SK-MEL-5 (cell line): ENCODE results near the gene CCR1. TPM values are rescaled to one million over a fixed set of nuclear protein-coding genes. Genes with fewer than 3 reads are reported as not detected.
A peak's percentile ranks its signal among the peaks of the same experiment; 100 is the strongest.

Source experiments
- DNase-seq: peaks from one replicate; pipeline ENCODE4 v3.0.0-alpha.2; 2016; ENCODE audit warnings: low read depth, low spot score
- in situ Hi-C: cut with HindIII; loops from 2 replicates; pipeline ENCODE4 v1.10.0; 2016; ENCODE audit warnings: low sequenced_read_pairs, high pct_unique_total_duplicates, low pct_unique_long_range_greater_than_20kb
- polyA plus RNA-seq, 2 experiments: library from polyadenylated mRNA; depleted of rRNA; stranded (reverse); fragments of >200 nt; gene quantifications; 2 replicates each; pipeline ENCODE4 v1.2.3, GENCODE V29; 2015
- total RNA-seq: library from RNA; depleted of rRNA; stranded (reverse); fragments of >200 nt; shearing (Covaris generic); gene quantifications from 2 replicates; pipeline ENCODE4 v1.2.3, GENCODE V29; 2014; rRNA removed

The CCR1 gene
- 0.56 and 1.0 TPM in 2 replicates for total RNA-seq
- 1.8 and 2.1 TPM in 2 replicates for polyA plus RNA-seq (2015; cell fraction: cytosol; rRNA removed)
- polyA plus RNA-seq (2015; cell fraction: nucleus; rRNA removed) = 0.88 TPM in 1 of 2 replicates, not detected in the other

DNA sequence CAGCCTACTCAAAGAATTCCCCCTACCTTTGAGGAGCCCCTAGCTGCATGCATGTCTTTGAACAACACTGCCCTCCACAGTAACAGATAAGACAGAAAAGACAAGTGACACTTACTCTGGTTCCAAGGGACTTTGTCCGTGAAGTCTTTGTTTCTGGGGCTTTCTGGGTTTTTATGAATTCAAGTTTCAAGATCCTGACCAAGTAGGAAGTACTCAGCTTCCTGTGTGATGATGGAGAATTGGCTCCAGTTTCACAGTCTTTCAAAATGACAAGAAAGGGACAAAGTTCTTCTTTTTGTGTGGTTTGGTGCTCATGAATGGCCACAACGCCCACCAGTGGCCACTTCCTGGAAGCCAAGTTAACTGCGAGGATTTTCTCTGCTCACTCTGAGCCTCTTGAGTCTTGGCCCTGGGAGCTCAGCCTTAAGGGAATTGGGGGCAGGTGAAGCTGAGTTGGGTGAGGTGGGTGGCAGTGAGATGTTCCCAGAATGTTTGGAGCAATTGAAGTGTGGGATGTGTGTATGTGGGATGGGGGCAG, at the start of gene CCR1:
Gene CCR1, minus strand, starts transcription at position 147 of the 538 bp plus-strand sequence. CDS start 4,000 bp downstream, outside the sequence.
- DNase-seq = peak; percentile 76
- in situ Hi-C loops = no loop called here

DNA sequence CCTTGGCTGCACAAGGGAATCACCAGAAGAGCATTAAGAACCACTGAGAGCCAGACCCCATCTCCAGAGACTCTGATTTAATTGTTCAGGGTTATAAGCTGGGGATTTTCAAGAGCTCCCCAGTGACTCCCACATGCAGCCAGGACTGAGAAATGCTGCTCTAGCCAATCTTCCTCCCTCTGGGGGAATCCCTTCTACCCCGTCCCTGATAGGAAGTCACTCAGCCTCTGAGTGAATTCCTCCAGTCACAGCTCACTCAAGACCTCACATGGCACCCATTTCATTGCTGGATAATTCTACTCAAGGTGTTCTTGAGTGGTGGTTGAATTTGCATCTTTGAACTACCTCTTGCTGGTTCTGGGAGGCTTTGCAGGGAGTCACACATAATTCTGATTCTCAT, 44.9 kb upstream of the CCR1 start:
- no peak for DNase-seq
- in situ Hi-C loops = no loop called here

GRCh38 chr3:46245146-46245545, 37.0 kb upstream of the CCR1 start:
- no peak for DNase-seq
- in situ Hi-C loops = no loop called here

DNA sequence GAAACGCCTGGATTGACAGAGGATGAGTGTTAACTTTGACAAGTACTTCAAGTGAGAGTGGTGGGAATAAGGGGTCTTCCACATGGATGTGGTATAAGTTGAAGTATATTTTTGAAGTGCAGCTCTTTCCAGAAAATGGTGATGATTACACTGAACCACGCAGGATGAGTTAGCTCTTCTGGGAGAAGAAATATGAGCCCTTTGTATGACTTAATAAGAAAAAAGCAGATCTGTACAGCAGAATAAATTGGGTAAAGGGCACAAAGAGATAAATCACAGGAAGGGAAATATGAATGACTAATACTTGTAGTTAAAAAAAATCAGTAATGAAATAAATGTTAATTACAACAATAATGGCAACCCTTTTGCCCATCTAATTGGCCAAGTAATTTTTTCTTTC, 35.4 kb upstream of the CCR1 start:
- in situ Hi-C loops = no loop called here
- no peak for DNase-seq

DNA sequence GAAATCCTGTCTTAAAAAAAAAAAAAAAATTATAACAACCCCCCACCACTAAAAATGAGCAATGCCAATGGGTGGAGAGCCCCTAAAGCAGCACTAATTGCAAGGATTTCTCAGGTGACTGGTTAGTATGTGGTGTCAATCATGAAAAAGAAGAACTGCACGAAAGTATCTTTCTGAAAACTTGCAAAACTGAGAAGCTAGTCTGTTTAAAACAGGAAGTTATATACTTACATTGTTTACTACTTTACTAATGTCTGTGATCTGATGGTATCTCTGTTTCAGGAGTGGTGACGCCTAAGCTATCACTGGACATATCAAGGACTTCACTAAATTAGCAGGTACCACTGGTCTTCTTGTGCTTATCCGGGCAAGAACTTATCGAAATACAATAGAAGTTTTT, 34.0 kb upstream of the CCR1 start, which contains the start of gene CCR3:
Gene CCR3, plus strand, starts transcription at position 341 of the 400 bp plus-strand sequence. CDS start 22,699 bp downstream, outside the sequence.
- in situ Hi-C loops = no loop called here

DNA sequence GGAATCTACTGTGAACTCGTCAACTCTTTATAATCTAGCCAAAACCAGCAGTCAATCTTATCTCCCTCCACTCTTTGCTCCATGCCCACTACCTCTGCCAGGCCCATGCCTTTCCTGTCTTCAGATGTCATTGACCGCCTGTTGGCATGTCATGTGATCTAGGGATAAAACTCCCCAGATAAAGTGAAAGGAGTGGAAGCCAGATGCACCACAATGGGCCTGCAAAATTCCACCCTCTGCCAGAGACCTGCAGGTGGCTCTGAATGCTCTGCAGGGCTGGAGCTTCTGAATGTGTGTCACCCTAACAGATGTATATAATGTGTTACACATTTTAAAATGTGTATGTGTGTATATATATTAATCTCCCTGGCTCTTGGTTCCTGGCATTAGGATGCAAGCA, 31.8 kb upstream of the CCR1 start:
- no peak for DNase-seq
- in situ Hi-C loops = no loop called here

More for the DNA sequence above, 34.0 kb upstream of the CCR1 start, which contains the start of gene CCR3:
- DNase-seq = no peak

DNA sequence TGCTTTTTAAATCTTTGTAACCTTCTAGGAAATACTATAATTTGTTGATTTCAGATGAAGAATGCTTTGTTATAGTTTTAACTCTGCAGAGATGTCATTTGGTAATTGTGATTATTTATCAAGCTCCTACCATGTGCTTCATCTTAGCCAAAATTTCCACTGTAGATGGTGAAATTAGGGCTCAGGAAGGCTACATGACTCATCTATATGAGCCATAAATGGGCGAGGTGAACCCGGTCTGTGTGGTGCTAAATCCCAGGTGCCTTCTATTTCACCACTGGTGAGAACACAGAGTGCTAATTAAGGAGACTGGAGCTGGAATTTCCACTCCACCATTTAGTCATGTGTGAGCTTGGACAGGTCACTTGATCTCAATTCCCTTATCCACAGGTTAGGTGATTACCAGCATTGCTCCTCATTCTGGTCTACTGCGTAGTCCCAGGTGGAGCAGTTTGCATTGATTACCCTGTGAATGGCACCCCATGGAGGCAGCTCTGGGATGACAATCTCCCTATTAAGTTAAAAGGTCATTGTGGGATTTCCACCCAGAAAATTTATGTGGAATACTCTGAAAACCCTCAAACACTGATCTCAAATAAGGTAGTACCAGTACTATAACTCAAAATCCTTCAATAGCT, 31.3 kb upstream of the CCR1 start:
- no peak for DNase-seq
- in situ Hi-C loops = no loop called here

DNA sequence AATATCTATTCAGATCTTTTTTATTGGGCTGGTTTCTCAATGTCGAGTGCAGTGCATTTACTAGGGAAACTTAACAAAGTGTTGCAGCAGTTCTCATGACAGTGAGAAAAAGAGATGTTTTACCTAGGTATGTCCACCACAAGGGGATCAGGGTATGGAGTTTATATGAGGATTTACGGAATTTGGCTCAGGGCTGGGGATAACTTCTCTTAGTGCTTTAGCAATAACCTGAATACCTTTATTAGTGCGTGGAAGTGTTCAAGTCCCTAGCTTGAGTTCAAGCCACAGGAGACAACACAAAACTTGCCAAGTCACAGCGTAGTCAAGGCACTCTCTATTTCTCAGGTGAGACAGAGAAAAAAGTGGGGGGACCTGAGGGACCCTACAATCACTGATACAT, 30.3 kb upstream of the CCR1 start:
- no peak for DNase-seq
- in situ Hi-C loops = no loop called here

- in situ Hi-C loops = no loop called here
- no peak for DNase-seq
These were observed 28.4 kb upstream of the CCR1 start for GRCh38 chr3:46236294-46237054.

GRCh38 chr3:46235425-46235824, 27.3 kb upstream of the CCR1 start:
- DNase-seq = no peak
- in situ Hi-C loops = no loop called here

DNA sequence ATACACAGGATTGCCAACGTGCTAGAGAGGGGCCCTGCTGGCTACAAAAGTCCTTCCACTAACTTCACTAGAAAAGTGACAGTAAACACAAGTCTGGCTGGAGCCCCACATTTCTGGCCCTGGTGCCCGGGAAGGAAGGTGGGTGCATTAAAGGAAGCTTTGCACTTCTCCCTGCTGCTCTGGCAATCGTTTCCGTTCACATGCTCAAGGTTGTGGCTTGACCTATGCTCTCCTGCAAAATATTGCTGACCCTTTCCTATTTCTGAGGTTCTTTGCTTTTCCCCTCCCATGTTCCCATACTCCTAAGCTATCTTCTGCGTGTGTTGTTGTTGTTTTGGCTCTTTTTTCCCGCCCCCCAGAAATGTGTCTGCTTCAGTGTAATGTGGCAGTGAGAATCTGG, 25.1 kb upstream of the CCR1 start:
- in situ Hi-C loops = no loop called here

GRCh38 chr3:46231323-46231722, 23.2 kb upstream of the CCR1 start:
- DNase-seq = no peak
- in situ Hi-C loops = no loop called here

More for the DNA sequence above, 25.1 kb upstream of the CCR1 start:
- no peak for DNase-seq

DNA sequence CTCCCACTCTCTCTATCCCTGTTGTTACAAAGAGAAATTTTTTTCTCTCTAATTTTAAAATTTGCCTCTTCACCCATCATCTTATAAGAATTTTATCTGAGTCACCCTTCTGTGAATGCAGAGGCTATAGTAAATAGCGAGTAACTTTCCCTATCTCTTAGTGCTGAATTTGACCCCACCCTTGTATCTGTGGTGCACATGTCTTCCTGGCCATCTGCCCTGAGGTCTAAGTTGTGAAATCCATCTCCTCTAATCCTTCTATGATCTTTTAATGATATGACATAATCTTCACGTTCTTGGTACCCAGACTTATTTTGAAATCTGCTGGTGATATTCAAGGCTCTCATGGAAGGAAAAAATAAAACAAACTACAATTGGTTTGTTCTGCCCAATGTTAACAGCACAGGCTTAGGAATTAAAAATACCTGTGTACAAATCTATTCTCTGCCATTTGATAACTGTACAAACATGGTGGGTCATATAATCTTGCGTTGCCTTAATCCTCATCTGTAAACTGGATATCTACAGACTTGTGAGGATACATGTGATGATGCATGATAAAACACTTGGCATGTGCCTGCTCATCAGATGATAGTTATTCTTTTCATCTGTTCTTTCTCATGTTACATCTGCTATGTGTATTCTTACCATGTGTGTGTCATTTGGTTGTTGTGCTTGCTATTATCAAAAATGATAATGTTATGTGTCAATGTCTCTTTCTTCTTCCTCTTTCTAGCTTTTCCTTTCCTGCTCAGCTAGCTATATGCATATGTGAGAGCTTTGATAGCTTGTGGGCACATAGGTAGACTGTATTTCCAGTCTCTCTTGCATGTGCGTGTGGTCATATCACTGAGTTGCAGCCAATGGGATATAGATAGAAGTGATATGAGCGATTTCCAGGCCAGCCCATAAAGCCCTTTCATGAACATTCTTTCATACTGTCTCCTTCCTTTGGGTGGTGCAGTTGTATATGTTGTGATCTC, 20.4 kb upstream of the CCR1 start:
- in situ Hi-C loops = no loop called here

DNA sequence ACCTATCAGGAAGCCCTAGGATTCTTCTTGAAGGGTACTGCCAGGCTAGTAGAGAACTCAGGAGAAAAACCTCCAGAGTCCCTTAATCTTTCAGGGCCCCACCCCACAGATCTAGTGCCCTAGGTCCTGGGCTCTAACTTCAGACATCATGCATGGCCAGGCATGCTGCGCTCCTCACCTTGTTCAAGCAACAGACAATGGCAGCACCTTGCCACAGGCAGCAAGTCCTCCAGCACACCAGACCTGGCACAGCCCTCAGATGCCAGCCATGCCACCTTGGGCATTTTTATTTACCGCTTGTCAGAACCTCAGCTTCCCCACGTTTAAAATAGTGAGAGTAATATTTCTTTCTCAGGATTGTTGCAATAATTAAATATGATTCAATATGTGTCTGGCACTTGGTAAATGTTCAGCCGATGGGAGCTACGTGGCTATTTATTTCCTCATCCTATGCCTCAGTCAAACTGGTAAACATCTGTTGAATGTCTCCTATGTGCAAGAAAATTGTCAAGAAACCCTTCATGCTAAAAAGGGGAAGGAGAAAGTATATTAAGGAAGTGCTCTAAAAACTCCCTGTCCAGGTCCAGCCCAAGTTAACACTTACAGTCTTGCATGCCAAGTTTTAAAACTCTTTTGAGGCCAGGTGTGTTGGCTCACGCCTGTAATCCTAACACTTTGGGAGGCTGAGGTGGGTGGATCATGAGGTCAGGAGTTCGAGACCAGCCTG, 14.5 kb upstream of the CCR1 start:
- in situ Hi-C loops = no loop called here

More for the DNA sequence above, 20.4 kb upstream of the CCR1 start:
- no peak for DNase-seq

GRCh38 chr3:46221938-46222337, 13.8 kb upstream of the CCR1 start:
- no peak for DNase-seq
- in situ Hi-C loops = no loop called here

More for the DNA sequence above, 14.5 kb upstream of the CCR1 start:
- DNase-seq = no peak

DNA sequence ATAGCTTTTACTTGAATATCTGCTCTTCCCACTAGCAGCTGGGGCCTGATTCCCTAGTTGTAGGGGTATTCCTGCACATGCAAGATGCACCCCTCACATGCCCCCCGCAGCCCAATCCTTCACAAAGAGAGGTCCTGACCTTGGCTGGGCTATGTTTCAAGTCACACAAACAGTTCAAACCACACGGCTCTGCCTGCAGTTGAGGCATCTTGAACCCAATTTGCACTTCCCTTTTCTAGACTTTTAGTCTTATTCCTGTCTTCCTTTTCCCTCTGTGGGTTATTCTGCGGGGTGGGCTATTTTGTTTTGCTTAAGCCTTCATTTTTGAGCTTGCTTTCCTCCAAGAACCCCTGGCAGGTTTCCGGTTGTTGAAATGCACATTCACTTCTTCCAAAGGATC, 13.3 kb upstream of the CCR1 start:
- no peak for DNase-seq
- in situ Hi-C loops = no loop called here

GRCh38 chr3:46218196-46218709, 10.1 kb upstream of the CCR1 start:
- no peak for DNase-seq
- in situ Hi-C loops = no loop called here
